Measurements from ENCODE around the gene ZMYM4.

DNA sequence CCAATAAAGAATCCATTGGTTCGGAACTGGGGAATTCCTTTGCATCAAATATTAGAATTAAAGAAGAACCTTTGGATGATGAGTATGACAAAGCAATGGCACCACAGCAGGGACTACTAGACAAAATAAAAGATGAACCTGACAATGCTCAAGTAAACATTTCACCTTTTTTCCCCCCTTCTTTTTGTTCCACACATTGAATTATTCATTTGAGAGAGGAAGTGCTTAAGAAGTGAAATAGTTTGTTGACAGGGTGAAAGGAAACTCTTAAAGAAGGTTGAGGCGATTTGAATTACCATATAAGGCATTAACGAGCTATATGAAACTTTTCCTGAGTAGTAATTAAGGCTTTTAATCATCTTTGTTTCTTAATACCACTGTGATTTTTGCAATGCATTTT lies 93.1 kb downstream of the ZMYM4 start:
- no peak for TF ChIP-seq POLR2AphosphoS5 (IDR thresholded peaks at IDR 0.05; ENCODE audit: low read depth, low read length)
- TF ChIP-seq, protein P1, sequence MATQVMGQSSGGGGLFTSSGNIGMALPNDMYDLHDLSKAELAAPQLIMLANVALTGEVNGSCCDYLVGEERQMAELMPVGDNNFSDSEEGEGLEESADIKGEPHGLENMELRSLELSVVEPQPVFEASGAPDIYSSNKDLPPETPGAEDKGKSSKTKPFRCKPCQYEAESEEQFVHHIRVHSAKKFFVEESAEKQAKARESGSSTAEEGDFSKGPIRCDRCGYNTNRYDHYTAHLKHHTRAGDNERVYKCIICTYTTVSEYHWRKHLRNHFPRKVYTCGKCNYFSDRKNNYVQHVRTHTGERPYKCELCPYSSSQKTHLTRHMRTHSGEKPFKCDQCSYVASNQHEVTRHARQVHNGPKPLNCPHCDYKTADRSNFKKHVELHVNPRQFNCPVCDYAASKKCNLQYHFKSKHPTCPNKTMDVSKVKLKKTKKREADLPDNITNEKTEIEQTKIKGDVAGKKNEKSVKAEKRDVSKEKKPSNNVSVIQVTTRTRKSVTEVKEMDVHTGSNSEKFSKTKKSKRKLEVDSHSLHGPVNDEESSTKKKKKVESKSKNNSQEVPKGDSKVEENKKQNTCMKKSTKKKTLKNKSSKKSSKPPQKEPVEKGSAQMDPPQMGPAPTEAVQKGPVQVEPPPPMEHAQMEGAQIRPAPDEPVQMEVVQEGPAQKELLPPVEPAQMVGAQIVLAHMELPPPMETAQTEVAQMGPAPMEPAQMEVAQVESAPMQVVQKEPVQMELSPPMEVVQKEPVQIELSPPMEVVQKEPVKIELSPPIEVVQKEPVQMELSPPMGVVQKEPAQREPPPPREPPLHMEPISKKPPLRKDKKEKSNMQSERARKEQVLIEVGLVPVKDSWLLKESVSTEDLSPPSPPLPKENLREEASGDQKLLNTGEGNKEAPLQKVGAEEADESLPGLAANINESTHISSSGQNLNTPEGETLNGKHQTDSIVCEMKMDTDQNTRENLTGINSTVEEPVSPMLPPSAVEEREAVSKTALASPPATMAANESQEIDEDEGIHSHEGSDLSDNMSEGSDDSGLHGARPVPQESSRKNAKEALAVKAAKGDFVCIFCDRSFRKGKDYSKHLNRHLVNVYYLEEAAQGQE (IDR thresholded peaks at IDR 0.05; ENCODE audit: insufficient read depth in 1 of 2, low read depth in 2 of 2, low read length in 2 of 2), result no peak
- TF ChIP-seq TAF1 (IDR thresholded peaks at IDR 0.05; ENCODE audit: borderline replicate concordance, insufficient read depth, low read length), result no peak
- TF ChIP-seq SIN3A (IDR thresholded peaks at IDR 0.05; ENCODE audit: borderline replicate concordance, insufficient read depth, low read length), result no peak
